ENCODE data around the gene PACS2.

- no peak for TF ChIP-seq CTCF (conservative IDR thresholded peaks at IDR 0.05)
- no peak for TF ChIP-seq EZH2 (IDR thresholded peaks at IDR 0.05; ENCODE audit: low read depth)
Observed at GRCh38 chr14:105354541-105354940, 40.0 kb downstream of the PACS2 start.

All from PC-9 (cell line).